Stimulated activated CD8-positive, alpha-beta memory T cell treated with anti-CD3 and anti-CD28 coated beads, Interleukin-2, amount 100 ng/mL, for 48 hours (primary cell): ENCODE measurements around the gene PPM1D.
"Not testable (repeated sequence)": the region's sequence is repeated elsewhere in the genome, so short reads cannot be mapped to it uniquely, and the experiment has no call there.

ENCODE experiments used
- DNase-seq, 2 donors: peaks; one replicate each; pipeline ENCODE4 v3.0.0-alpha.2; 2020; ENCODE audit warnings: low read depth in 2 of 2

Gene PPM1D

DNA sequence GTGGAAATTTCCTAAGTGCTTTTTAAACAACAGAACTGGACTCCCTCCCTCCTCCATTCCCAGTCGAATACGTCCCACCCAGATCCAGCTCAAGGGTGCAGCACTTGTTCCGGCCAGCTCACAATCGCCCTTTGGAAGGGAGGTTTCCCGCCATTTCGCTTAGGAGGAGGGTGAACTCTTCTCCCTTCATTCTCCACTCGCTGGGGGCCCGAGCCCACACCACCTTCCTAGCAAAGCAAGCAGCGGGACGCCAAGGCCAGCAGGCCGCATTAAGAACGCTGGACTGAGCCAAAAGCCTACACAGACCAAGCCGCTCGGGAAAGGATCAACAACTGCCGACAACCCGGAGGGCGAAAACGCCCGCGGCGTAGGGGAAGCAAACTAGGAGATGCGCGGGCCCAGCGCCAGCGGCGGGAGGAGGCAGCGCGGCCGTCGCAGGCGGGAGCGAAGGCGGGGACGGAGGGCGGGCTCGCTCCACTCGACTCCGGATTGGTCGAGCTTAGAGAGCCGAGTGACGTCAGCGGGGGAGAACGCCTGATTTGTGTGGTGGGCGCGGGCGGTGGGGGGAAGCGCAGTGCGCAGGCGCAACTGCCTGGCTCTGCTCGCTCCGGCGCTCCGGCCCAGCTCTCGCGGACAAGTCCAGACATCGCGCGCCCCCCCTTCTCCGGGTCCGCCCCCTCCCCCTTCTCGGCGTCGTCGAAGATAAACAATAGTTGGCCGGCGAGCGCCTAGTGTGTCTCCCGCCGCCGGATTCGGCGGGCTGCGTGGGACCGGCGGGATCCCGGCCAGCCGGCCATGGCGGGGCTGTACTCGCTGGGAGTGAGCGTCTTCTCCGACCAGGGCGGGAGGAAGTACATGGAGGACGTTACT is at the start of gene PPM1D:
Gene PPM1D, plus strand, starts transcription at position 574 of the 870 bp plus-strand sequence. Its CDS starts 222 bp downstream, at position 796.
- DNase-seq: peak; percentile 98

DNA sequence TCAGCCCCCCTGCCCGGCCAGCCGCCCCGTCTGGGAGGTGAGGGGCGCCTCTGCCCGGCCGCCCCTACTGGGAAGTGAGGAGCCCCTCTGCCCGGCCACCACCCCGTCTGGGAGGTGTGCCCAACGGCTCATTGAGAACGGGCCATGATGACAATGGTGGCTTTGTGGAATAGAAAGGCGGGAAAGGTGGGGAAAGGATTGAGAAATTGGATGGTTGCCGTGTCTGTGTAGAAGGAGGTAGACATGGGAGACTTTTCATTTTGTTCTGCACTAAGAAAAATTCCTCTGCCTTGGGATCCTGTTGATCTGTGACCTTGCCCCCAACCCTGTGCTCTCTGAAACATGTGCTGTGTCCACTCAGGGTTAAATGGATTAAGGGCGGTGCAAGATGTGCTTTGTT is 47.7 kb upstream of the PPM1D start:
- not testable (repeated sequence) for DNase-seq

DNA sequence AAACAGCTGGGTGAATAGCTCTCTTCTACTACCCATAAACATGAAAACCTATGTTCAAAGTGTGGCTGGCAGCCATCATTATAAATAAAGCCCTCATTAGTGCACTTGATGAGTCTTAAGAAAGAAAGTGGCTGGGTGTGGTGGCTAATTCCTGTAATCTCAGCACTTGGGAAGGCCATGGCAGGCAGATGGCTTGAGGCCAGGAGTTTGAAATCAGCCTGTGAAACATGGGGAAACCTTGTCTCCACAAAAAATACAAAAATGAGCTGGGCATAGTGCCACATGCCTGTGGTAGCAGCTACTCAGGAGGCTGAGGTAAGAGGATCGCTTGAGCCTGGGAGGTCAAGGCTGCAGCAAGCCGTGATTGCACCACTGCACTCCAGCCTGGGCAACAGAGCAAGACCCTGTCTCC is 45.6 kb upstream of the PPM1D start:
- no peak for DNase-seq

DNA sequence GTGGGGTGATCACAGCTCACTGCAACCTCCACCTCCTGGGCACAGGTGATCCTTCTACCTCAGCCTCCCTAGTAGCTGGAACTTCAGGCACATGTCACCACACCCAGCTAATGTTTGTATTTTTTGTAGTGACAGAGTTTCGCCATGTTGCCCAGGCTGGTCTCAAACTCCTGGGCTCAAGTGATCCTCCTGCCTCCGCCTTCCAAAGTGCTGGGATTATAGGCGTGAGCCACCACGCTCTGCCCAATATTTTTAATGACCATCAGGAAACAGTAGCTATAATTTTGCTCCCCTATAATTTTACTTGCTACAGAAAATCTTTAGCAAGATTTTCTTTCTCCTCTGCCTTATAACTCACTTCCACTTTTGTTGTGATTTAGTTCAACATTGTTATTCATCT is 44.2 kb upstream of the PPM1D start:
- no peak for DNase-seq

DNA sequence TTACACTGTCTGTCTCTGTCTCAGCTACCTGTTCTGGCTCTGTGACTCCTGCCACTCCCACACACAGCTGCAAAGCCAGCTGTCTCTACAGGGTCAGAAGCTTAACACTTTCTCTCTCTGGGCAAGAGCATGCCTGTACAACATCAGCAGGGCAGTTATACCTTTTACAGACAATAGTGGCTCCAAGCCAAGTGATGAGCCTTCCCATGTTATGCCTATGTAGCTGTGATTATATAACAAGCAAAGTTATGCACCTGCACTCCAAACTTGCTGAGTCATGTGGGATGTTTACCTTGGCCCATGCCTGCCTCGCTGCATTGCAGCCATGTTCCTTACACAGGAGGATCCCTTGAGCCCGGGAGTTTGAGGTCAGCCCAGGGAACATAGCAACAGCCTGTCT is 42.2 kb upstream of the PPM1D start:
- no peak for DNase-seq

DNA sequence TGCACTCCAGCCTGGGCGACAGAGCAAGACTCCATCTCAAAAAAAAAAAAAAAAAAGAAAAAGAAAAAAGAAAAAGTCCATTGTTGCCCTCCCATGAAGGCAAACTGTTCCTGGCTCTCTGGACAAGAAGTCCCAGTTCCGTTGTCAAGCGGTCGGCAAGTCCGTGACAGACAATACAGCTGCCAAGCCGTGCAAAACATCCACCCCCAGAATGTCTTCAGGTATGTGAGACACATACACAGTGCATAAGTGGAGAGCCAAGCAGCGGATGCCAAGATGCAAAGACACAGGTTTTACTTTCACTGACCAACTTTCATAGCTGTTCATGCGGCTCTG is 40.4 kb upstream of the PPM1D start:
- no peak for DNase-seq

DNA sequence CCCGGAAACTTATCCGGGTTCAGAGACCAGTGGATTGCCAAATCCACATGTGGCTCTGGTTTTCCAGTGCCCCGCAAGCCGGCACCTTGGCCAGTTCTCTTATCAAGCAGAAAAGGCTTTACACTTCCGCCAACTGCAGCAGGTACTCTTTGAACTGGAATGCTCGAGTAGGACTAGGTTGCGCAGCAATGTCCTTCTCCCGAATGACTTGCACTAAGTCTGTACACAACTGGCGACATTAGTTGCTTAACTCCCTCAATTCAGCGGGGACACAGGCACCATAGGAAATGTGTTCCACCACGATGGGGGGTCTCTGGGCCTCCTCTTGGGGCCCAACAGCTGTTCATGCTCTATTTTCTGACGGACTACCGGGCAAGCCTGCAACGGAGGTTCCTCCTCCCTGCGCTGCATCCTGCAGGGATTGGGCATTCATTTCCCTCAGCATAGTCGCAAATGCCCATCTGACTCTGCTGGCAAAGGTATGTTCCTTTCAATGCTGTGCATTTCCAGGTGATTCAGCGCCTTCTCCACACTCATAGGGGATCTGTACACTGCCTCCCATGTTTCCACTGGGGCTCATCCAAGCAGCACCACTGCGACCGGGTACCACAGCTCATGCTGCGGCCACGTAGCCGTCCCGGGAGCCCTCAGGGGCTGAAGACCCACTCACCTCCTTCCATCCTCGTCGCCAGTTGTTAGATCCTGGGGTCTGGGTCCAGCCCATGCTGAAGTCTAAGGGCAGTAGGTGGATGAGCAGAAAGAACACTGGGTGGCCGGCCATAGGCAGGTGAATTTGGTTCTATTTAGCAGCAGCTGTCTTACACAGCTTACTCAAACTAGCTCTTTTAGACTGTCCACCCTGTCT is 39.8 kb upstream of the PPM1D start:
- DNase-seq: no peak

DNA sequence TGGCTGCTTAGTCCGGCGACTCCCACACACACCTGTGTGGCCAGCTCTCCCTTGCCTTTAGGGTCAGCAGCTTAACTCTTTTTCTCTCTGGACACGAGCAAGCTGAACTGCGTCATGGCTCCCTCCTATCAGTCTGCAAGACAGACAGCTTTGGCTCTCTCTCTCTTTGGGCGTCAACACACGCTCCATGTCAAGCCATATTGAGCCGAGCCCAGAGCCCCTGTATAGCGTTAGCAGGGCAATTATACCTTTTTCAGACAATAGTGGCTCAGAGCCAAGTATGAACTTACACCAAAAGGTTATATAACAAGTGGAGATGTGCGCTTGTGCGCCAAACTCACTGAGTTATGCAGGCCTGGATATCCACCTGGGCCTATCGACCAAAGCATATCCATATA is 39.1 kb upstream of the PPM1D start:
- DNase-seq: no peak

DNA sequence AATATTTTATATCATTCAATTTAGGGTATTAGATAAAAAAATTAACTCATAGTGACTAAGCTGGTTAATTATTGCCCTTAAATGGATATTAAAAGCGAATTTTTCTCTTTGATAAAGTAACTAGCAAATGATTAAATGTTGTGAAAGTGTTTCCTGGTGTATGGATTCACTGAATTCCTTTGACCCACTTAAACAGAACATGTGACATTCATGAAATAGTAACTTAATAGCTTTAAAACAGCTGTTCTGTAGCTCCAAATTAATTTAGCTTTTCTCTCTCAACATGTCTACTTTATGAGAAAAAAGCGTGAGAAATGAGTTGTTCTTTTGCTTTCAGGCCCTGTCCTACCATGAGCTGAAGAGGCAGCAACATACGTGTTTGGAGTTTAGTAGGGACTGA is 37.6 kb upstream of the PPM1D start:
- DNase-seq: no peak

DNA sequence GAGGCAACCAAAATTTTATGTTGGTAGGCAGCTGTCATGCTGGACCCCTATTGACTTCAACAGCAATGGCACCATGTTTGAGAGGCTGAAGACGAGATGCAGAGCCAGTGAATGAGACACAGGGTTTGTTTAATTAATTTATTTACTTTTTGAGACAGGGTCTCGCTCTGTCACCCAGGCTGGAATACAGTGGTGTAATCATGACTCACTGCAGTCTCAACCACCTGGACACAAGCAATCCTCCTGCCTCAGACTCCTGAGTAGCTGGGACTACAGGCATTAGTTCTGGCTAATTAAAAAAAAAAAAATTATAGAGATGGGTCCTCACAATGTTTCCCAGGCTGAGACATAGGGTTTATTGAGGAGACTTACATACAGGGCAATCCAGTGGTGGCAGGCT is 36.2 kb upstream of the PPM1D start:
- no peak for DNase-seq

DNA sequence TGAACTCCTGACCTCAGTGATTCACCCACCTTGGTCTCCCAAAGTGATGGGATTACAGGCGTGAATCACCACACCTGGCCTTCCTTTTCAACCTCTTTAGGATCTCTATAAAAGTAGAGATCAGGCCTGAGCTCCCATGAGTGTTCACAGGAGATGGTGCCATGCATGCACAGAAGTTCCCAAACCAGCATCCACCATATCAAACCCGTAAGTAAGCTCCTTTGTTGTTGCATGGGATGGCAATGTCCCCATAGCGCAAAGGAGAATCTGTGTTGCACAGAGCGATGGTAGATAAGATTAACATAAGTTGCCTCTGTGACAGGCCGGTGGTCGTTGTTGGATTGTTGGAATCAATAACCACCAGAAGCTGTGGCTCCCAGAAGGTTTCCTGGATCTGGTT is 34.8 kb upstream of the PPM1D start:
- DNase-seq: no peak

DNA sequence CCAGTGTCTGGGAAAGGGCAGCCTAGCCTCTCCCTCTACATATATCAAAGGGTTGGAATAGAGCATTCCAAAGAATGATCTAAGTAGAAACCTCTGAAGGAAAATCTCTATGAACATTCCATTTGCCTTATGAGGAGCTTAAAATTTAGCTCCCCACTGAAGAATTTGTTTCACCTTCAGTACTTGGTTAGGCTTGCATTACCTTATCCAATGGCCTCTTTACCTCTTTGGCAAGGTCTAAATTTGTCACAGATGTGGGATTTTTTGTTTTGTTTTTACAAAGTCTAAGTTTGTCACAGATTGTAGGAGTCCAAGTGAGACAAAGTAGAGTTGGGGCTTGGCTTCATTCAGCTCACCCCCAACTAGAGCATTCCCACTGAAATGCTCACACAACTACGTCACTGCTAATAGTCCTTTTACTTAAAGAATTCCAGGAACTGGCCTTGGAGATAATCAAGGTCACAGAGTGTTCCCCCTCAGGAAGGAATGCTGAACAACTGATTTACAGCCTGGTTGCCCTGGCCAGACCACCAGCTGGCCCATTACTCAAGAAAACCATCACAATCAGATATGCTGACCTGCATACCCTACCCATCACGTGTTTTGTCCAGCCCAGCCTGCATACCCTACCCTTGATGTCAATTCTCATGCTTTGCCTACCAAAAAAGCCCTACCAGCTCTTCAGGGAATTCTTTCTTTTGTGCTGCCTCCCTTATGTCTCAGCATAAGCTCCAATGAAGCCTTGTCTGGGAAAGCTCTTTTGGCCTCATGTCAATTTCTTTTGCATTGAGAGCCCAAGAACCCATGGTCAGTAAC is 26.5 kb upstream of the PPM1D start:
- DNase-seq: no peak

DNA sequence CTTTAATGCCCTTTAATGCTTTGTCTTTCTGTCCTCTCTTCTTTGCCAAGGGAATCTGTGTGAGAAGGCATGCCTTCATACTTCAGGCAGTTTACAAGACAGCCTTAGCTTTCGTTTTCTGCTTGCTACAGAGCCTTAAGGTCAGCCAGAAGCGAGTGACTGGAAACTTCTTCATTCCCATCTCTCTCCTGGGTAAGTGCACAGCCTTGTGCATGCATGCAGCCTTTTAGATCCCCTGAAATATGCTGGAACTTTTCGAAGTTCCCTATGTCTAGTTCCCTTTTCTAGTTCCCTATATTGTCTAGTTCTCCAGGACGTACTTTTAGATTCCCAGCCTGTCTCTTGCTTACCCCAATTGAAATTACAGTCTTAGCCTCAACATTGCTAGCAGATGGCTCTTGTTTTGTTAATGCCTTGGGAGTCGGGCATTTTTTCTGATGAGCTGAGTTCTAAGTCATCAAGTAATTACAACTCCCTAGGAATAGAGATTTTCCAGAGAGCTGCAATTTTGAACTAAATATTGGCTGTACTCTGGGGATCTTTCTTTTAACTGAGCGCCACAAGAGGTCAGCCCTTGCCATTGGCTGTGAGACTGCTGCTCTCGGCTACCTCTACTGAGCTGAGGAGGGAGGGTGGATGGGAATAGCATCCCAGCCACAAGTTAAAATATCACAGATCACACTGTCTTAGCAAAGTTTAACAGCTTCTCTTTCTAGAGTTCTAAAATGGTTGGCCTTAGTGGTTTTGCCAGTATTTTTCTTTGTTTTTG is 22.7 kb upstream of the PPM1D start:
- no peak for DNase-seq

DNA sequence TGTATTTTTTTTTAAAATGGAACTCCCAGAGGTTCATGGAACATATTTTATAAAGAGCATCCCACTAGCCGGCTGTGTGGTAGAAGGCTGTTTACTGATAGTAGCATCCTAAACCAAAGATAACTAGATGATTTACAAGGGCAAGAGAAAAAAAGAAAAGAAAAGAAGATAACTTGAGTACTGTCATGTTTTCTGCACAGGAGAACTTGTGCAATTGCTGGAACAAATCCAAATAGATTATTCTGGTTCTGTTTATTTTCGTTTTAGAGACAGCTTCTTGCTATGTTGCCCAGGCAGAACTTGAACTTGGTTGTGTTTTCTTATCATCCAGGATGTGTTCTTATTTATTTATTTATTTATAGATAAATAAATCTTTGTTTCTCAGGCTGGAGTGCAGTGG is 20.9 kb upstream of the PPM1D start:
- no peak for DNase-seq

DNA sequence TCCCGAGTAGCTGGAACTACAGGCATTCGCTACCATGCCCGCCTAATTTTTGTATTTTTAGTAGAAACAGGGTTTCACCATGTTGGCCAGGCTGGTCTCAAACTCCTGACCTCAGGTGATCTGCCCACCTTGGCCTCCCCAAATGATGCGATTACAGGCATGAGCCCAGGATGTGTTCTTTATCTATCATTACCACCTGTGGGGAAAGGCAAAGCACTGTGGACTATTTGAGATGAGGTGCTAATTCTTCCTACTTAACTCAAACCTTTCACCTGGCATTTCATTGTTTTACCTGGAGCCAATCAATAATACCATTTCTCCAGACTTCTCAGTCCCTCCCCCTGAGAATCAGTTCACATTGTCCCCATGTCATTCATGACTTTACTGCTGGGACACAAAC is 20.4 kb upstream of the PPM1D start:
- DNase-seq: no peak

DNA sequence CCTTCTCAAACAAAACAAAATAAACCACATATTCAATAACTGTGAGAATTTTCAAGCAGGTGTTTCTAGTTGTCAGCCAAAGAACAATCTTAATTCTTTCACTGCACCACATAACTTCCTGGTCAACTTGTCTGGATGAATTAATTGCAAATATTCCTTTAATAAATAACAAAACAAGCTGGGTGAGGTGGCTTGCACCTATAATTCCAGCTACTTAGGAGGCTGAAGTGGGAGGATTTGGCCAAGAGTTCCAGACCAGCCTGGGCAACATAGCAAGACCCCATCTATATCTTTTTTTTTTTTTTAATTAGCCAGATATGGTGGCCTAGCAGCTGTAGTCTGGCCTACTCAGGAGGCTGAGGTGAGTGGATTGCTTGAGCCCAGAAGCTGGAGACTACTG is 17.0 kb upstream of the PPM1D start:
- DNase-seq: no peak

DNA sequence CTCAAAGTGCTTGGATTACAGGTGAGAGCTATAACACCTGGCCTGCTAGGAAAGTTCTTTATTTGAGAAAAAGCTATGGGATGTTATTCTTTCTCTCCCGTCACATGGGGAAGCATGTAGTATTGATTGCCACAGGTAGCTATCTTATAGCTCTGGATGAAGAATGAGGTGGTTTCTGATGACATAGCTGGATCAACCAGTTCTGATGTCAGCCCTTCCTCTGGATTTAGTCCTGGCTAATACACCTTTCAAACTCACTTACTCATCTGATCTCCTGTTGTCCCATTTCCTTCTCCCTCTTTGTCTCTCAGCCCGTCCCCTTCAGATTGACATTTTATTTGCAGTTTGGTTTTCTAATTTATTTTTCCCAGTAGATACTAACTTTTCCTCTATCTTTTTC is 14.1 kb upstream of the PPM1D start:
- DNase-seq: no peak

DNA sequence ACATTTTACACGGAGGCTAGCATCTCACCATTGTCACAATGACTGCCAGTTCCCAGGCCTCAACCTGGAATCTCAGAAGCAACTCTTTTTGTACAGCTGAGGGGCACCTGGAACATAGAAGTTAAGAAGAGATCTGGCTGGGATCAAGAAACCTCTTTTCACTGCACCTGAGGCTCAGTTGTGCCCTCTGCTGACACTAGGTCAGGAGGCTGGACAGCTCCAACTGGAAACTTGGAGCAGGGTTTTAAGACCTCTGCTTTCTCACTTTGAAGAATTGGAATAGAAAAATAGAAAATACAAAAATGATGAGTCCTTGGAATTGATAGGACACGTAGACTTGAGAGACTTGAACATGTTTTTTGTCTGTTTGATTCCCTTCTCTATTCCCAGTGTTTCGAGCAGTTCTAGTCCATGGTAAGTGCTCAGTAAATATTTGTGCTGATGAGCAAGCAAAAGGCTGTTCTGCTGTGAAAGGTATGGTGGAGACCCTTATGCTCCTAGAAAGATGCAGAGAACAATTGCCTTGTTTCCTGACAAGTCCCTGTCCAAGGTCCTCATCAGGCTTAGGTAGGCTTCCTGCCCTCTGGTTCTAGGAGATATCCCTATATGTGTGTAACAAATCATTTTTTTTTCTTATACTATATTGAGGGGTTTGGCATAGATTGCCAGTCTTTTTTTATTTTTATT is 13.6 kb upstream of the PPM1D start:
- no peak for DNase-seq

DNA sequence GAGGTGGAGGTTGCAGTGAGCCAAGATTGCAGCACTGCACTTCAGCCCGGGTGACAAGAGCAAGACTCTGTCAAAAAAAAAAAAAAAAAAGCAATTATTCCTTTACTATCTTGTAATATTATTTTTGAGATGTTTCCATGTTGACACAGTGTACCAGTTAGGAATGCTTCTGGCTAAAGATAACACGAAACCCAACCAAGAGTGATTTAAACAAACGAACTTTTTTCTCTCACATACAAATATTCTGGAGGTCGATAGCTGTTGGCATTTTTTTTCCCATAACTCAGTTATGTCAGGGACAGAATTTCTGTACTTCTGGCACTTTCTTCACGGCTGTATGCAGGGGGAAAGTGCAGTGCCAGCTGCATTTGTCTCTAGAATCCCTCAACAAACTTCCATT is 9.9 kb upstream of the PPM1D start:
- DNase-seq: no peak

DNA sequence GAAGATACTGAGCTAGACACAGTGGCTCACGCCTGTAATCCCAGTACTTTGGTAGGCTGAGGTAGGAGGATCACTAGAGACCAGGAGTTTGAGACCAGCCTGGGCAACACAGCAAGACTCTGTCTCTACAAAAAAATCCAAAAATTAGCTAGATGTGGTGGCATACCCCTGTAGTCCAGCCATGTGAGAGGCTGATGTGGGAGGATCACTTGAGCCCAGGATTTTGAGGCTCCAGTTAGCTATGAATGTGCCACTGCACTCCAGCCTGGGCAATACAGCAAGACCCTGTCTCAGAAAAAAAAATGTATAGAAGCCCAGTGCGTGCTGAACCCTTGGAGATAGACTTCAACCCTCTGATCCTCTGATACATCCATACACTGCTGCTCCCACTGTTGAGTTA is 7.2 kb upstream of the PPM1D start:
- no peak for DNase-seq
